Tibial nerve (tissue), 3 donors: ENCODE results near the gene BCAR3.

Experiments
- CTCF ChIP-seq, 5 experiments: fragments of 200-600 bp in 3 of 5; fragments of 450-650 bp in 2 of 5; sonication (generic) in 3 of 5; IDR thresholded peaks; one replicate each; pipeline ENCODE4 v1.5.1; 2016 to 2019; ENCODE audit warnings: antibody characterized with exemption in 5 of 5, mild to moderate bottlenecking in 3 of 5, moderate library complexity in 2 of 5
- POLR2A ChIP-seq, 2 donors: fragments of 450-650 bp; IDR thresholded peaks; one replicate each; pipeline ENCODE4 v1.6.1; 2017; ENCODE audit warnings: antibody characterized with exemption in 2 of 2, mild to moderate bottlenecking in 2 of 2, moderate library complexity in 2 of 2

GRCh38 chr1:93518516-93518915, 163.1 kb downstream of the BCAR3 start:
- no peak for TF ChIP-seq CTCF (IDR thresholded peaks at IDR 0.05)
- TF ChIP-seq POLR2A (IDR thresholded peaks at IDR 0.05): no peak
